GM19467 (cell line): Measurements from ENCODE around the gene SLC7A6OS.

Experiments
- ATAC-seq: cut with Tn5 transposase; IDR thresholded peaks from one replicate; pipeline ENCODE4 v1.9.1; 2021; ENCODE audit warnings: mild to moderate bottlenecking, moderate library complexity; ENCODE audit not compliant: unreplicated experiment

The SLC7A6OS gene

GRCh38 chr16:68345351-68345810 is 34.6 kb upstream of the SLC7A6OS start:
- no peak for ATAC-seq

- no peak for ATAC-seq
These were observed 33.5 kb upstream of the SLC7A6OS start for GRCh38 chr16:68344252-68344651.

- ATAC-seq = no peak
These were observed 32.4 kb upstream of the SLC7A6OS start for GRCh38 chr16:68343137-68343536.

GRCh38 chr16:68342620-68343019 is 31.9 kb upstream of the SLC7A6OS start:
- ATAC-seq = no peak

GRCh38 chr16:68339214-68339613 is 28.5 kb upstream of the SLC7A6OS start:
- ATAC-seq = no peak

- no peak for ATAC-seq
These were observed 27.8 kb upstream of the SLC7A6OS start for GRCh38 chr16:68338326-68339119.

- no peak for ATAC-seq
These were observed 24.4 kb upstream of the SLC7A6OS start for GRCh38 chr16:68335175-68335574.

- ATAC-seq = no peak
These were observed 21.8 kb upstream of the SLC7A6OS start for GRCh38 chr16:68332411-68333121.

- ATAC-seq = no peak
These were observed 21.2 kb upstream of the SLC7A6OS start for GRCh38 chr16:68331879-68332410.

GRCh38 chr16:68328860-68329390 is 18.2 kb upstream of the SLC7A6OS start:
- no peak for ATAC-seq

- no peak for ATAC-seq
These were observed 17.6 kb upstream of the SLC7A6OS start for GRCh38 chr16:68328151-68328859.

GRCh38 chr16:68324780-68325357 is 14.1 kb upstream of the SLC7A6OS start:
- no peak for ATAC-seq

- no peak for ATAC-seq
These were observed 13.6 kb upstream of the SLC7A6OS start for GRCh38 chr16:68324336-68324735.

GRCh38 chr16:68319185-68319908 is 8.6 kb upstream of the SLC7A6OS start:
- ATAC-seq = no peak

- ATAC-seq = no peak
These were observed 2.4 kb upstream of the SLC7A6OS start for GRCh38 chr16:68313116-68313515.

- ATAC-seq = no peak
These were observed 341 bp downstream of the SLC7A6OS start for GRCh38 chr16:68310437-68310773.

- no peak for ATAC-seq
These were observed 947 bp downstream of the SLC7A6OS start for GRCh38 chr16:68309799-68310198.

- ATAC-seq = no peak
These were observed 4.1 kb downstream of the SLC7A6OS start for GRCh38 chr16:68306633-68307032.

GRCh38 chr16:68300734-68301459 is 9.8 kb downstream of the SLC7A6OS start:
- ATAC-seq = no peak
